ENCODE results near the gene C12orf75.
"Not testable (repeated sequence)": the region's sequence is repeated elsewhere in the genome, so short reads cannot be mapped to it uniquely, and the experiment has no call there.

C12orf75 gene

DNA sequence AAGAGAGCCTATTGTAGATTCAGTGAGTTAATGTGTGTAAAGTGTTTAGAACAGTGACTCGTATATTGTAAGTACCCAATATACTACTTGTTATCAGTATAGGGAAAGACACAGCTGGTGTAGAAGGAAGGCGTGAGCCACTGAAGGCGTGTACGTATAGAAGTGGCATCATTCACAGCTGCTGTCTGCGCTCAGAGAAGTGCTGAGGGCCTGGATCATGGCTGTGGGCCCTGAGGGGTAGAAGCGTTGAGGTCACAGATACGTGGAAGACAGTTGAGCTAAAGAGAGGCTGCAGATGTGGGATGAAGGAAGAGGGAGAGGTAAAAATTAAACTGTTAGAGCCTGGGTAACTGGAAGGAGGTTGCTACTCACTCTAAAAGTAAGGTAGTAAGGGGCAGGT, 5.9 kb downstream of the C12orf75 start:
- DNase-seq = no peak

GRCh38 chr12:105337391-105337790, 6.9 kb downstream of the C12orf75 start:
- no peak for DNase-seq

DNA sequence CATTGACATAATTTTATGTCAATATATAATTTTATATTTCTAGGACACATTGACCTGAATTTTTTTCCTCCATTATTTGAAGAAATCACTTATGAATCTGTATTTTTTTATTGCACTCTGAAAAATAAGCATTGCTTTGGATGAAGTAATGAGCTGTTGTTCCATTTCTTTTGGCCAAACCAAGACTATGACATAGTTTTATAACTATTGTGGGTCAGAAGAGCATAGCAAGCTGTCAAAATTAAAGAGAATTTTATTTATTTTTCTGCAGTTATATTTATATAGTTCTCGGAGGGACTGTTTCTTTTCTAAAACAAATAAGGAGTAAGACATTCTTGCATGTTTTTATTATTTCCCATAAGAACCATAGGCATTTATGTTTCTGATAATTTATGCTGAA, 8.5 kb downstream of the C12orf75 start:
- no peak for DNase-seq

DNA sequence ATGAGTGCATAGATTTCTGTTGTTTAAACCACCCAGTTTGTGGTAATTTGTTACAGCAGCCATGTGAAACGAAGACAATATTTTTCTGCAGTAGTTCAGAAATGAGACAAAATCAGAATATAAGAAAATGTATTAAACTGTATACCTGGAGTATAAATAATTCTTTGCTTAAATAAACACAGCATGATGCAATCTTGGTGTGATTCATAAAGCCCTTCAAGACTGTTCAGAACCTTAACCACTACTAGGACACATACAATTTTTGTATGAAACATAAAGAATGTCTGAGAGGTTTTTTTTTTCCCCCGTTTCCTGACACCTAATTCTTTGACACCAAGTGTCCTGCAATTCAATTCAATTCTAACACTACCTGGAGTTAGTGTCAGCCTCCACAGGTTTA, 10.5 kb downstream of the C12orf75 start:
- no peak for DNase-seq

- DNase-seq = not testable (repeated sequence)
Observed at GRCh38 chr12:105341620-105342019, 11.1 kb downstream of the C12orf75 start.

DNA sequence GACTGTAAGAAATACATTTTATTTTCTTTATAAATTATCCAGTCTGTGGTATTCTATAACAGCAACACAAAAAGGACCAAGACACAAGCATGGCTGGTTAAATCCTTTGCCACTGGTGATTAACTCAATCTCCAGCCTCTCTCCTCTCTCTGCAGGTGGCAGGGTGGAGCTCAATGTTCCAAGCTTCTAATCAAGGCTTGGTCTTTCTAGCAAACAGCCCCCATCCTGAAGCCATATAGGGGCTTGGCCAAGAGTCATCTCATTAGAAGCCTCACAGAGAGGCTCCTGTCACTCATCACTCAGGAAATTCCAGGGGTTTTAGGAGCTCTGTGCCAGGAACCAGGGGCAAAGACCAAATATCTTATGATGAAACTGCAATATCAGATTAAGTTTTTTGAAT, 12.0 kb downstream of the C12orf75 start:
- no peak for DNase-seq

- no peak for DNase-seq
Observed at GRCh38 chr12:105343836-105344235, 13.3 kb downstream of the C12orf75 start.

DNA sequence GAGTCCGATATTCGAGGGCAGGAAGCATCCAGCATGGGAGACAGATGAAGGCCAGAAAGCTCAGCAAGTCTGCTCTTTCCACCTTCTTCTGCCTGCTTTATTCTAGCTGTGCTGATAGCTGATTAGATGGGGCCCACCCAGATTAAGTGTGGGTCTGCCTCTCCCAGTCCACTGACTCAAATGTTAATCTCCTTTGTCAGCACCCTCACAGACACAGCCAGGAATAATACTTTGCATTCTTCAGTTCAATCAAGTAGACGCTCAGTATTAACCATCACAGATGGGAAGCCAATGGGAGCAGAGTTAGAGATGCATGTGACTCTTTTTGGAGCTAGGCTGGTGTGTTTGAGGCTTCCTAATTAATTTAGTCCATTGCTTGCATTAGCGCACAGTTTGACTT, 17.0 kb downstream of the C12orf75 start:
- DNase-seq = no peak

DNA sequence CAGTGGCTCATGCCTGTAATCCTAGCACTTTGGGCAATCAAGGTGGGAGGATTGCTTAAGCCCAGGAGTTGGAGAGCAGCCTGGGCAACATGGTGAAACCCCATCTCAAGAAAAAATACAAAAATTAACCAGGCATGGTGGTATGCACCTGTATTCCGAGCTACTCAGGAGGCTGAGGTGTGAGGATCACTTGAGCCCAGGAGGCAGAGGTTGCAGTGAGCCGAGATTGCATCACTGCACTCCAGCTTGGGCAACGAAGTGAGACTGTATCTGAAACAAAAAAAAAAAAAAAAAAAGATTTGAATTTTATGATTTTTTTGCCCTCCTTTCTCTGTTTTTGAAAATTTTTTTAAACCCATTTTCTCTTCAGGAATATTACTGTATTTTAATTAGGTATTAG, 17.7 kb downstream of the C12orf75 start:
- DNase-seq = no peak

- no peak for DNase-seq
Observed at GRCh38 chr12:105348561-105348960, 18.1 kb downstream of the C12orf75 start.

GRCh38 chr12:105349138-105349537, 18.6 kb downstream of the C12orf75 start:
- no peak for DNase-seq

GRCh38 chr12:105351523-105351922, 21.0 kb downstream of the C12orf75 start:
- no peak for DNase-seq

- DNase-seq = no peak
Observed at GRCh38 chr12:105352052-105352451, 21.6 kb downstream of the C12orf75 start.

- DNase-seq = no peak
Observed at GRCh38 chr12:105352940-105353635, 22.6 kb downstream of the C12orf75 start.

DNA sequence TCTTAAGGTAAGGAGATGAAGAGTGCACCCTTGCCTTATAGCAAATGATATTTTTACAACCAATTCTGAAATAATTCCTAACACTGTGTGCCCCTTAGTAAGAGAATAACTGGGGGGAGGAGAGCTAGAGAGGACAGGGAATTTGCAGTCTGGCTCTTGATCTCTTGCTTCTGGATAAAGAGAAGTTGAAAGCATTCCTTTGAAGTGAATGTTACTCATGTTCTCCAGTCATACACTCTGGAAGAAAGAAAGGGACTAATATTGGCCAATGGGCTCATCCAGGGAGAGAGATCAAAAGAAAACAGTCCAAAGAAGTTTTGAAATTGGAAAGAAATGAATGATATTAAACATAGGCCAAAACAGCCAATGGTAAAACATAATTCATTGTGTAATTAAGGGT, 25.3 kb downstream of the C12orf75 start:
- DNase-seq = no peak

GRCh38 chr12:105357162-105357691, 26.7 kb downstream of the C12orf75 start:
- no peak for DNase-seq

- DNase-seq = no peak
Observed at GRCh38 chr12:105358789-105359188, 28.3 kb downstream of the C12orf75 start.

GRCh38 chr12:105359856-105360255, 29.4 kb downstream of the C12orf75 start:
- DNase-seq = no peak

DNA sequence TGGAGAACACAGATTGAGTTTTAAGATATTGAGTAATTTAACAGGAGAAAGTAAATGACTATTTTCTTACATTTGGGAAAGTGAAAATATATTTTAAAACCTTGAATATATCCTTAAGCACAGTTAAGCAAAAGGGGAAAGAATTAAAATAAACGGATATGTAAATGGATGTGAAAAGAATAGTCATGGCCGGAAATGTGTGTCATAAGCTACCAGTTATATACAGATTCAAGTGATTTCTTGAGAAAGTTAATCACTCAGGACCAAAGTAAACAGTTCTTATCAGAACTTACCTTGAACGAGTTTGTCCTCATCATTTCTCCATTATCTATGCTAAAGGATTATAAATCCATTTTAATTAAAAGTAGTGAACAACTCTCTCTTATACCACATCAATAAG, 33.4 kb downstream of the C12orf75 start:
- no peak for DNase-seq

- DNase-seq = no peak
Observed at GRCh38 chr12:105365231-105365630, 34.7 kb downstream of the C12orf75 start.

GRCh38 chr12:105368047-105368646, 37.7 kb downstream of the C12orf75 start:
- DNase-seq = no peak

GRCh38 chr12:105369014-105369413, 38.5 kb downstream of the C12orf75 start:
- no peak for DNase-seq

DNA sequence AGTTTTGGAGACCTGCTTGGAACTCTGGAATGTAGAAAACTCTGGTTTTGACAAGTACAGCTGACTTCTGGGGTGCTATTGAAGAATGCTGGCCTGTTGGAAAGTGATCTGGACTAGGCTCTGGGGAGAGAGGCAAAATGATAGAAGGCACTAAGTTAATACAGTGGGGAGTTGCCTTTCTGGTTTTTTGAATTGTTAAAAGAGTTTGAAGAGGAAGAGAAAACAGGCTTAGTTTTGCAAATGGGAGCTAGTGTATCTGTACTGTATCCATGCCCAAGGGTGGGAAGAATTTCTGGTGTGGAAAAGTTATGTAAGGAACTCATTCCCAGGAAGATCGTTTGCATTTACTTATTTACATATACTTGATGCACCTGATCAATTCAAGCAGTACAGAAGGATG, 43.8 kb downstream of the C12orf75 start:
- DNase-seq = no peak

DNA sequence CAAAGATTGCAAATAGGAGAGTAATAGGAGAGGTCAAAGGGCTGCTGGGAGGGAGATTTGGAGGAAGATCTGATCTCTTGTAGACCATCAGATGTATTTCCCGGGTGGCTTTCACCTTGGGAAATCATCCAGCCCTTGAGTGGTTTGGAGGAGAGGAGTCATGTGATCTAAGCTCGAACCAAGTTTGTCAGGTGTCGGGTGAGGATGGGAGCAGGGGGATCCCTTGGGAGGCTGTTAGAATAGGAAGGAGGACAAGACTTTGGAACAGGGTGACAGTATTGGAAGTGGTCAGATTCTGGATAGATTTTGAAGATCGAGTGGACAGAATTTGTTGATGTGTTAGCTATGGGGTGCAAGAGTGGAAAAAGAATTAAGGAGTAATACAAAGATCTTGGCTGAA, 46.6 kb downstream of the C12orf75 start:
- no peak for DNase-seq

GRCh38 chr12:105378911-105379310, 48.4 kb downstream of the C12orf75 start:
- no peak for DNase-seq
